ENCODE measurements around the gene ARAF.

Gene ARAF

DNA sequence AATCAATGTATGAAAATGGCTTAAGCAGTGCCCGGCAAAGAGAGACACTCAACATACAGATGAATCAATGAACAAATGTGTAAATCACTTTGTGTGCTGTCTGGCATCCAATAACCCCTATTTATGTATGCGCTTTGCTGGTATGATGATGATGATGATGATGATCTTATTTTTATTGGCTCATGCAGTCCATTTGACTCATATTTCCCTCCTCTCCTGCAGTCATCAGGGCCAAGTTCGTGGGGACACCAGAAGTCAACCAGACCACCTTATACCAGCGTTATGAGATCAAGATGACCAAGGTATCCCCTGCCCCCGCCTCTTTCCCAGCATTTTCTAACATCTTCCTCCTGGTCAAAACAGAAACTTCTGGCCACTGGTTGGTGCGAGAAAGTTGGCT, 23.7 kb downstream of the ARAF start:
- TF ChIP-seq, protein P1, sequence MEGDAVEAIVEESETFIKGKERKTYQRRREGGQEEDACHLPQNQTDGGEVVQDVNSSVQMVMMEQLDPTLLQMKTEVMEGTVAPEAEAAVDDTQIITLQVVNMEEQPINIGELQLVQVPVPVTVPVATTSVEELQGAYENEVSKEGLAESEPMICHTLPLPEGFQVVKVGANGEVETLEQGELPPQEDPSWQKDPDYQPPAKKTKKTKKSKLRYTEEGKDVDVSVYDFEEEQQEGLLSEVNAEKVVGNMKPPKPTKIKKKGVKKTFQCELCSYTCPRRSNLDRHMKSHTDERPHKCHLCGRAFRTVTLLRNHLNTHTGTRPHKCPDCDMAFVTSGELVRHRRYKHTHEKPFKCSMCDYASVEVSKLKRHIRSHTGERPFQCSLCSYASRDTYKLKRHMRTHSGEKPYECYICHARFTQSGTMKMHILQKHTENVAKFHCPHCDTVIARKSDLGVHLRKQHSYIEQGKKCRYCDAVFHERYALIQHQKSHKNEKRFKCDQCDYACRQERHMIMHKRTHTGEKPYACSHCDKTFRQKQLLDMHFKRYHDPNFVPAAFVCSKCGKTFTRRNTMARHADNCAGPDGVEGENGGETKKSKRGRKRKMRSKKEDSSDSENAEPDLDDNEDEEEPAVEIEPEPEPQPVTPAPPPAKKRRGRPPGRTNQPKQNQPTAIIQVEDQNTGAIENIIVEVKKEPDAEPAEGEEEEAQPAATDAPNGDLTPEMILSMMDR (IDR thresholded peaks at IDR 0.05), result no peak
- Histone ChIP-seq H3K4me1 (peaks cover 0 to 18% (median 3%) of the 10 kb centered on the region in 4 donors), H3K27ac (peak overlapping the region in 1 of 2 donors; percentile 91), H3K27me3 (no peaks in the 10 kb centered on the region), H3K4me3 (no peak overlapping the region), H3K9me3 (no peaks in the 10 kb centered on the region), H3K36me3 (peaks cover 0 to 7% (median 0%) of the 10 kb centered on the region in 3 donors)
- no peak for DNase-seq
- intact Hi-C loops (cut with DNase I; ENCODE audit: low total_unique reads), result no loop called here

DNA sequence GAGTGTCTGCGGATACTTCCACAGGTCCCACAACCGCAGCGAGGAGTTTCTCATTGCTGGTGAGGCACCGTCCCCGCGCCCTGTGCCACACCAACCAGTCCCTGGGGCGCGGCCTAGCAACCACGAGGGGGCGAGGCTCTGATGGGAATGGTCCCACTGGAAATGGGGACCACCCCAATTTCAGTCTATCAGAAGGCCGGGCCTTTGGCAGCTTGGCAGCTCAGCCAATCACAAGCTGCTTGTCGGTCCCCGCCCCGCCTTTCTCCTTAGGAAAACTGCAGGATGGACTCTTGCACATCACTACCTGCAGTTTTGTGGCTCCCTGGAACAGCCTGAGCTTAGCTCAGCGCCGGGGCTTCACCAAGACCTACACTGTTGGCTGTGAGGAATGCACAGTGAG, 24.3 kb downstream of the ARAF start:
- intact Hi-C loops (cut with DNase I; ENCODE audit: low total_unique reads), result no loop called here
- no peak for DNase-seq
- Histone ChIP-seq H3K27ac (no peak overlapping the region), H3K27me3 (no peaks in the 10 kb centered on the region), H3K4me3 (no peak overlapping the region), H3K36me3 (peaks cover 0 to 7% (median 0%) of the 10 kb centered on the region in 3 donors), H3K4me1 (peaks cover 0 to 18% (median 3%) of the 10 kb centered on the region in 4 donors), H3K9me3 (no peaks in the 10 kb centered on the region)
- TF ChIP-seq, protein P1 (IDR thresholded peaks at IDR 0.05), result no peak

DNA sequence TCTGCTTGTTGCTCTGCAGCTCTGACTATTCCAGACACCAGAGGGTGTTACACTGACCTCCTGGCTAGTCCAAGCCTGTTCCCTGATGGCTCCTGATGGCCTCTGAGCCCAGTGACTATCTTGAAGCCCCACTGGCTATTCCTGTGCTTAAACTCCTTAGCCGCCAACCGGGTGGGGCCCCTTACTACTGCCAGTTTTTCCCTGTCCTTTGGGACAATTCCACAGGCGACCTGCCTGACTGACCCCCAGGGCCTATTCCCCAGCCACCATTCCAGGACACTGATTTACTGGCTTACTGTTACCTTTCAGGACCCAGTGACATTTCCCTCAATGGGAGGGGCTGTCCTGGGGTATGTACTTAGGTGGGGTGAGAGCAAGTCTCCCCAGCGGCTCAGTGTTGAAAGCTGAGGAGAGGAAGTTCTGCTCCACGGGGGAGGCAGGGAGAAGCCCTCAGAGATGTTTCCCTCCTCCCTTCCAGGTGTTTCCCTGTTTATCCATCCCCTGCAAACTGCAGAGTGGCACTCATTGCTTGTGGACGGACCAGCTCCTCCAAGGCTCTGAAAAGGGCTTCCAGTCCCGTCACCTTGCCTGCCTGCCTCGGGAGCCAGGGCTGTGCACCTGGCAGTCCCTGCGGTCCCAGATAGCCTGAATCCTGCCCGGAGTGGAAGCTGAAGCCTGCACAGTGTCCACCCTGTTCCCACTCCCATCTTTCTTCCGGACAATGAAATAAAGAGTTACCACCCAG, 25.2 kb downstream of the ARAF start:
- Histone ChIP-seq H3K27ac (no peak overlapping the region), H3K4me3 (no peak overlapping the region), H3K9me3 (no peaks in the 10 kb centered on the region), H3K27me3 (no peaks in the 10 kb centered on the region), H3K36me3 (peaks cover 0 to 7% (median 0%) of the 10 kb centered on the region in 3 donors), H3K4me1 (peaks cover 0 to 18% (median 3%) of the 10 kb centered on the region in 4 donors)
- TF ChIP-seq, protein P1 (IDR thresholded peaks at IDR 0.05), result no peak
- intact Hi-C loops (cut with DNase I; ENCODE audit: low total_unique reads), result no loop called here
- no peak for DNase-seq

DNA sequence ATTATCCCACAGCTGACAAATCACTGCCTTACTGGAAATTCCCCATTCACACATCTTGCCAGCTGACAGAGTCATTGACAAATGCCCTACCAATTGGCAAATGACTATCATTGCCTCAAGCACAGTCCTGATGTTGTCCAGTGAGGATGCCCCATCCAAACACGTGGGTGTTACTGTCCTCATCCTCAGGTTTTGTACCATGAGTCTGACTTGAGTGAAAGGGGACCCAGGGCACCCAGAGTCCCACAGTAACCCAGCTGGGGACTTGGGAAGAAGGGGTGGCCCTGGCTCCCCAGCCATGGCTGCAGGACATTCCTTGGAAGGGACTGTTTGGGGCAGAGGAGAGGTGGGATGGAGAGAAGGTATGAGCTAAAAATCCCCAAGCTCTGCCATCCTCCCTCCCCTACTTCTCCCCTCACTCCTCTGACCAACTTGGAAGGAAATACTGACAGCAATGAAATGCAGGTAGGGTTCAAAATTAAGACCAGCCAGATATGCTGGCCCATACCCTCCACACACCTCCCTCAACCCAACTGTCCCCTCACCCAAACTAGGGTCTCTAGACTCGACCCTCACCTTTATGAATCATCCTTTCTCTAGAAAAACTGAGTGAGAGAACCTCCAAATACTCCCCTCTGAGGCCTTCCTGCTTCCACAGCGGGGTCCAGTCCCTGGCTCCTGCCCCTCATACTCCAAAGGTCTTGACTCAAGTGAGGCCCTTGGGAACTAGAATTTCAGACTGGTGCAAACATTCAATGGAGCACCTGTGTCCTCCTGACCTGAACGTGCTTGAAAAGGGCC, 26.3 kb downstream of the ARAF start:
- intact Hi-C loops (cut with DNase I; ENCODE audit: low total_unique reads), result no loop called here
- TF ChIP-seq, protein P1 (IDR thresholded peaks at IDR 0.05), result no peak
- Histone ChIP-seq H3K36me3 (peaks cover 0 to 7% (median 0%) of the 10 kb centered on the region in 3 donors), H3K4me3 (no peak overlapping the region), H3K9me3 (no peaks in the 10 kb centered on the region), H3K27me3 (no peaks in the 10 kb centered on the region), H3K27ac (no peak overlapping the region), H3K4me1 (peaks cover 0 to 13% (median 3%) of the 10 kb centered on the region in 4 donors)
- no peak for DNase-seq

DNA sequence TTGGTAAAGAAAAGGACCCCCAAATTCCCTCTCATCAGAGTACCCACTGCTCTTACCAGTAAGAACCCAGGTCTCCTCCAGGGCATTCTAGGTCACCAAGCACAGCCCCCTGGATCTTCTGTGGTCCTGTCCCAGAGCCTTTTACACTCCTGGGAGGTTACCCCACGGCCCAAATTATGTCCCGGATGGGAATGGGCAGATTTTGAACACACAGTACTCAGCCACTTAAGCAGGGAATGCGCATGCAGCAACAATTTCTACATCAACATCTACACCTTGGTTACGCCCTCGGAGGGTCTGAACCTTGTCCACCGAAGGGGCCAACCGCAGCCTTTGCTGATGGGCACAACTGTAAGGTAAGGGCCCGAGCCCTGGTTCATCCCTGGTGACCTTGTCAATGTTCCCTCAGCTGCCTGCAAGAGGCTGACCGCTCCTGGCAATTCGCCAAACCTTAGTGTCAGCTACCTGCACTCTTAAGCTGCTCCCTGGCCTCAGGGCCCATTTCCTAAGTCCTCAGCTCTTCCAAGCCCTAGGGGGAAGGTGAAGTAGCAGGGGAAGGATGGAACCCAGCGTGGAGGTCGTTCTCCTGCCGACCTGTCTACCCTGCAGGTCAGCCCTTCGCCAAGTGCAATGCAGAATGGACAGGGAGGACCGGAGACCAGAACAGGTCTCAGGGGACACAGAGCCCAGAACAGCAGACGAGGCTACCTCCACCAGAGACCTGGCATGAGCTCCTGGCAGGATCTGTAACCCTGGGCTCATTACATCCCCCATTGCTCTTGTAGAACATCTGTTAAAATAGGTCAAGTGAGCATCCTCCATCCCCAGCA, 27.1 kb downstream of the ARAF start:
- TF ChIP-seq, protein P1 (IDR thresholded peaks at IDR 0.05), result no peak
- Histone ChIP-seq H3K27ac (no peak overlapping the region), H3K36me3 (peaks cover 0 to 7% (median 0%) of the 10 kb centered on the region in 3 donors), H3K4me1 (peaks cover 0 to 9% (median 2%) of the 10 kb centered on the region in 4 donors), H3K9me3 (no peaks in the 10 kb centered on the region), H3K4me3 (no peak overlapping the region), H3K27me3 (no peaks in the 10 kb centered on the region)
- DNase-seq, result no peak
- intact Hi-C loops (cut with DNase I; ENCODE audit: low total_unique reads), result no loop called here

Measured in tibial artery (tissue), 4 donors.